Transverse colon (tissue), 4 donors: Measurements from ENCODE around the gene PBX1.

Experiments
- EP300 ChIP-seq: sonication (generic); formaldehyde crosslinking; IDR thresholded peaks from one replicate; pipeline ENCODE4 v1.6.1; 2017; ENCODE audit warnings: antibody characterized with exemption, low read depth
- POLR2A ChIP-seq: fragments of 450-650 bp; IDR thresholded peaks from one replicate; pipeline ENCODE4 v1.6.1; 2016; ENCODE audit warnings: antibody characterized with exemption, mild to moderate bottlenecking, moderate library complexity
- POLR2AphosphoS5 ChIP-seq, 3 donors: sonication (generic); formaldehyde crosslinking; IDR thresholded peaks; one replicate each; pipeline ENCODE4 v1.6.1; 2016; ENCODE audit warnings: antibody characterized with exemption in 3 of 3
- TF ChIP-seq, protein P1 (sequence below), 5 experiments: fragments of 200-600 bp in 3 of 5; fragments of 450-650 bp in 2 of 5; sonication (generic) in 3 of 5; IDR thresholded peaks; 1 replicate in 2 of 5; 2 replicates in 3 of 5; pipeline ENCODE4 v1.5.1; 2016 to 2017; ENCODE audit warnings: antibody characterized with exemption in 5 of 5, inconsistent platforms in 3 of 5, mild to moderate bottlenecking in 2 of 5, moderate library complexity in 1 of 5

DNA sequence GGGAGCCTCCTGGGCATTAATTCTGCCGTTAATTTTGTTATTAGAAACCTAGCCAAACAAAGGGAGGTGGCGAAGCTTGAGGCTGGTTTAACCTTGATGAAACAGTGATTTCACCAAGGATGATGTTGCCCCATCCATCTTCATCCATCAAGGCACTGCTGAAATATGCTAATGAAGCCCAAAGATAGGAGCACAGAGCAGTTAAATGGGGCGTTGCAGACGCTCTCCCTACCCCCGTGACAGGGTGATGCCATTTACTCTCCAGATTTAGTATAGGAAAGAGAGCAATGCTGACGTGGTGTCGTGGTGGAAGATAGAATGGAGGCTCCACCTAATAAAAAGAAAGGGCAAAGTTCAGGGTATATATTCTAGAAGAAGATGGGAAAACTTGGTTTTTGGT lies 84.0 kb downstream of the PBX1 start:
- TF ChIP-seq POLR2A (no peak), POLR2AphosphoS5 (IDR thresholded peaks at IDR 0.05) (no peak), EP300 (no peak)
- TF ChIP-seq, protein P1, sequence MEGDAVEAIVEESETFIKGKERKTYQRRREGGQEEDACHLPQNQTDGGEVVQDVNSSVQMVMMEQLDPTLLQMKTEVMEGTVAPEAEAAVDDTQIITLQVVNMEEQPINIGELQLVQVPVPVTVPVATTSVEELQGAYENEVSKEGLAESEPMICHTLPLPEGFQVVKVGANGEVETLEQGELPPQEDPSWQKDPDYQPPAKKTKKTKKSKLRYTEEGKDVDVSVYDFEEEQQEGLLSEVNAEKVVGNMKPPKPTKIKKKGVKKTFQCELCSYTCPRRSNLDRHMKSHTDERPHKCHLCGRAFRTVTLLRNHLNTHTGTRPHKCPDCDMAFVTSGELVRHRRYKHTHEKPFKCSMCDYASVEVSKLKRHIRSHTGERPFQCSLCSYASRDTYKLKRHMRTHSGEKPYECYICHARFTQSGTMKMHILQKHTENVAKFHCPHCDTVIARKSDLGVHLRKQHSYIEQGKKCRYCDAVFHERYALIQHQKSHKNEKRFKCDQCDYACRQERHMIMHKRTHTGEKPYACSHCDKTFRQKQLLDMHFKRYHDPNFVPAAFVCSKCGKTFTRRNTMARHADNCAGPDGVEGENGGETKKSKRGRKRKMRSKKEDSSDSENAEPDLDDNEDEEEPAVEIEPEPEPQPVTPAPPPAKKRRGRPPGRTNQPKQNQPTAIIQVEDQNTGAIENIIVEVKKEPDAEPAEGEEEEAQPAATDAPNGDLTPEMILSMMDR (IDR thresholded peaks at IDR 0.05), result no peak
